ENCODE data around the gene ACTR6. TPM values are rescaled to one million over a fixed set of nuclear protein-coding genes. Genes with fewer than 3 reads are reported as not detected.

Gene ACTR6
- polyA plus RNA-seq, 1 experiment: 5.6 TPM

- Histone ChIP-seq H3K4me3 (ENCODE audit: low read depth, low read length) (no peak overlapping the region), H3K27me3 (ENCODE audit: control insufficient read depth, insufficient read depth, low read length) (no peaks in the 10 kb centered on the region), H3K36me3 (ENCODE audit: control insufficient read depth, insufficient read depth, low read length) (no peaks in the 10 kb centered on the region)
- POLR2A ChIA-PET: interaction anchor here (0.6 kb wide), 1 partner anchor 60 kb away, joined by 4 read pairs; no protein-coding TSS in a partner anchor
- DNase-seq (ENCODE audit: low read depth): no peak
- CTCF ChIA-PET: interaction anchor here (0.6 to 3.8 kb wide), 11 partner anchors 10 to 320 kb away, joined by 3 to 26 read pairs (median 3); no protein-coding TSS in a partner anchor
- peak; percentile 76 for TF ChIP-seq CTCF (IDR thresholded peaks at IDR 0.05; ENCODE audit: insufficient read depth, low read depth, low read length)
These were observed 34.1 kb downstream of the ACTR6 start for GRCh38 chr12:100234591-100235304.

GRCh38 chr12:100238801-100239200, 38.2 kb downstream of the ACTR6 start:
- TF ChIP-seq CTCF (IDR thresholded peaks at IDR 0.05; ENCODE audit: insufficient read depth, low read depth, low read length): no peak

GRCh38 chr12:100239589-100239988, 39.0 kb downstream of the ACTR6 start:
- TF ChIP-seq CTCF (IDR thresholded peaks at IDR 0.05; ENCODE audit: insufficient read depth, low read depth, low read length): no peak
- POLR2A ChIA-PET: no interaction called here
- CTCF ChIA-PET: no interaction called here
- Histone ChIP-seq H3K36me3 (ENCODE audit: control insufficient read depth, insufficient read depth, low read length) (no peaks in the 10 kb centered on the region), H3K27me3 (ENCODE audit: control insufficient read depth, insufficient read depth, low read length) (no peaks in the 10 kb centered on the region), H3K4me3 (ENCODE audit: low read depth, low read length) (no peak overlapping the region)
- no peak for DNase-seq (ENCODE audit: low read depth)

More at GRCh38 chr12:100238801-100239200, 38.2 kb downstream of the ACTR6 start:
- no peak for DNase-seq (ENCODE audit: low read depth)
- Histone ChIP-seq H3K36me3 (ENCODE audit: control insufficient read depth, insufficient read depth, low read length) (no peaks in the 10 kb centered on the region), H3K4me3 (ENCODE audit: low read depth, low read length) (no peak overlapping the region), H3K27me3 (ENCODE audit: control insufficient read depth, insufficient read depth, low read length) (no peaks in the 10 kb centered on the region)
- ChIA-PET CTCF (no interaction called here), POLR2A (no interaction called here)

GRCh38 chr12:100243137-100243536, 42.5 kb downstream of the ACTR6 start:
- POLR2A ChIA-PET: no interaction called here
- CTCF ChIA-PET: interaction anchor here (1.9 kb wide), 1 partner anchor 88 kb away, joined by 4 read pairs; no protein-coding TSS in a partner anchor
- H3K4me3 ChIP-seq (ENCODE audit: low read depth, low read length): no peak overlapping the region
- H3K36me3 ChIP-seq (ENCODE audit: control insufficient read depth, insufficient read depth, low read length): no peaks in the 10 kb centered on the region
- TF ChIP-seq CTCF (IDR thresholded peaks at IDR 0.05; ENCODE audit: insufficient read depth, low read depth, low read length): no peak
- DNase-seq (ENCODE audit: low read depth): no peak
- no peaks in the 10 kb centered on the region for H3K27me3 ChIP-seq (ENCODE audit: control insufficient read depth, insufficient read depth, low read length)

- POLR2A ChIA-PET: no interaction called here
- CTCF ChIA-PET: interaction anchor here (0.7 kb wide), 1 partner anchor 19 kb away, joined by 3 read pairs; the partner anchor contains the start of genes DEPDC4 and SCYL2
- Histone ChIP-seq H3K27me3 (ENCODE audit: control insufficient read depth, insufficient read depth, low read length) (no peaks in the 10 kb centered on the region), H3K36me3 (ENCODE audit: control insufficient read depth, insufficient read depth, low read length) (no peaks in the 10 kb centered on the region), H3K4me3 (ENCODE audit: low read depth, low read length) (no peak overlapping the region)
- no peak for DNase-seq (ENCODE audit: low read depth)
- no peak for TF ChIP-seq CTCF (IDR thresholded peaks at IDR 0.05; ENCODE audit: insufficient read depth, low read depth, low read length)
These were observed 47.1 kb downstream of the ACTR6 start for GRCh38 chr12:100247765-100248164.

All from BJ (cell line).